Astrocyte of the spinal cord (primary cell): ENCODE measurements around the gene EIF6.
"Not testable (repeated sequence)": the region's sequence is repeated elsewhere in the genome, so short reads cannot be mapped to it uniquely, and the experiment has no call there.

Experiments used
- DNase-seq: peaks from one replicate; pipeline ENCODE4 v3.0.0; 2011; ENCODE audit warnings: low read depth, low spot score
- H3K4me3 ChIP-seq: 2 replicates; pipeline ENCODE4 v1.5.1; 2011; ENCODE audit warnings: low read depth, mild to moderate bottlenecking, low read length, moderate library complexity
- CTCF ChIP-seq: IDR thresholded peaks from 2 replicates; pipeline ENCODE4 v1.5.1; 2012; ENCODE audit warnings: low read depth, mild to moderate bottlenecking, low read length, inconsistent platforms
- in situ Hi-C: cut with HindIII; loops from 2 replicates; pipeline ENCODE4 v1.10.0; 2017; ENCODE audit warnings: low sequenced_read_pairs

The EIF6 gene

DNA sequence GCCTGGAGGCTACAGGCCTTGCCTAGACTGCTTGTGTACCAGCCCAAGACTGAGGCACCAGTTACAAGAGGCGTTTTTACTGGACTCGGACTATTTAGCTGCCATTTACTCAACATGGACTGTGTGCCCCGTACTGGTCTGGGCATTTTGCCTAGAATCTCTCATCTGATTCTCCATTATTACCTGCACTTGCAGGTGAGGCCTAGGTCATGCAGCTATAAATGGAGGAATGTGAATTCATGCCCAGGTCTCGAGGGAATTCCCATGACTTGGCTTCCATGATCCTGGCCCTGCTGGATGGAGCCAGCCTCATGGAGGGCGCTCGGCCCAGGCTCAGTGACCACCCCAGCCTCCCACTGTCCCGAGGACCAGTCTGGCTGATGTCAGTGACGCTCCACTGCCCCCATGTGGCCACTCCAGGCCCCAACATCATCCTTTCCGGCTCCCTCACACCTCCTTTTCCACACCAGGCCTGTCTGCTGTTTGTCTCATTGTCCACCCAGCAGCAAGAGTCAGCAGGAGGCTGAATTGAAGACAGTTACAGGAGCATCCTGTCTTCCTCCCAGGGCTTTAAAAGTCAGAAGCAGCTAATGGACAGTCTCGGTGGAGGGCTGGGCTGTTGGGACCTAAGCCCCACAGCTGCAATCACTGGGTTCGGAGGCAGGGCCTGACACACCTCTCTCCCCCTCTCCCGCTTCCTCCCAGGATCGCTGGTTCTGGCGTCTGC, 15.4 kb downstream of the EIF6 start:
- H3K4me3 ChIP-seq = no peak overlapping the region
- TF ChIP-seq CTCF = peak; percentile 86
- in situ Hi-C loops = no loop called here
- DNase-seq = peak; percentile 56

DNA sequence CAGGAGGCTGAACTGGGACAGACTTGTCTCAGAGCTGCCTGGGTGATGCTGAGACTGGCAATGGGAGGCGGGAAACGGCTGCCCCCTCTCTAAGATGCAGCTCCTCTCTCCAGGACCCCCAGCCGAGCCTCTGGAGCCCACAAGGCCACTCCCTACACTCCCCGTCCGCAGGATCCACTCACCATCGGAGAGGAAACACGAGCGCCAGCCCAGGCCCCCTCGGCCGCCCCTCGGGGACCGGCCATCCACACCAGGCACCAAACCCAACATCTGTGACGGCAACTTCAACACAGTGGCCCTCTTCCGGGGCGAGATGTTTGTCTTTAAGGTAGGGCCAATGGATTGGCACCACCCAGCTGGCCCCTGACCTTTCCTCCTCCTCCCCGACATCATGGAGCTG, 17.5 kb downstream of the EIF6 start:
- no peak overlapping the region for H3K4me3 ChIP-seq
- no peak for TF ChIP-seq CTCF
- DNase-seq = no peak
- in situ Hi-C loops = no loop called here

DNA sequence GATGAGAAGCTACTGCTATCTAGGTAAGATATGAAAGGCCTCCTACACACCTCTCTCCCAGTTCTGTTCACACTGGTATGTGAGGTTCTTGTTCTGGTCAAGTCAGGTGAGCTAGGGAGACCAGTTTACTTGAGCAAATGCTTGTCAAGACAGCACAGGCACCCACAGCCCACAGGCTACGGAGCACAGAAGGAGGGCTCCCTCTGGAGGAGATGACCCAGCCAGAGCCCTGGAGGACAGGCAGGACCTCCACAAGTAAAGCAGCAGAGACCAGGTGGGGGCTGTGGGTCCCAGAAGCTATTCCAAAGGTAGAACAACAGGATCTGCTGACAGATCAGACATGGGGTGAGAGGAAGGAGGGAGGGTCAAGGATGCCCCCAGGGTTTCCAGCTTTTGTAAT, 19.8 kb downstream of the EIF6 start:
- DNase-seq = no peak
- peak; percentile 43 for TF ChIP-seq CTCF
- H3K4me3 ChIP-seq = no peak overlapping the region
- in situ Hi-C loops = no loop called here

- DNase-seq = no peak
- in situ Hi-C loops = no loop called here
- no peak for TF ChIP-seq CTCF
- no peak overlapping the region for H3K4me3 ChIP-seq
These were observed 20.8 kb downstream of the EIF6 start for GRCh38 chr20:35263532-35264341.

DNA sequence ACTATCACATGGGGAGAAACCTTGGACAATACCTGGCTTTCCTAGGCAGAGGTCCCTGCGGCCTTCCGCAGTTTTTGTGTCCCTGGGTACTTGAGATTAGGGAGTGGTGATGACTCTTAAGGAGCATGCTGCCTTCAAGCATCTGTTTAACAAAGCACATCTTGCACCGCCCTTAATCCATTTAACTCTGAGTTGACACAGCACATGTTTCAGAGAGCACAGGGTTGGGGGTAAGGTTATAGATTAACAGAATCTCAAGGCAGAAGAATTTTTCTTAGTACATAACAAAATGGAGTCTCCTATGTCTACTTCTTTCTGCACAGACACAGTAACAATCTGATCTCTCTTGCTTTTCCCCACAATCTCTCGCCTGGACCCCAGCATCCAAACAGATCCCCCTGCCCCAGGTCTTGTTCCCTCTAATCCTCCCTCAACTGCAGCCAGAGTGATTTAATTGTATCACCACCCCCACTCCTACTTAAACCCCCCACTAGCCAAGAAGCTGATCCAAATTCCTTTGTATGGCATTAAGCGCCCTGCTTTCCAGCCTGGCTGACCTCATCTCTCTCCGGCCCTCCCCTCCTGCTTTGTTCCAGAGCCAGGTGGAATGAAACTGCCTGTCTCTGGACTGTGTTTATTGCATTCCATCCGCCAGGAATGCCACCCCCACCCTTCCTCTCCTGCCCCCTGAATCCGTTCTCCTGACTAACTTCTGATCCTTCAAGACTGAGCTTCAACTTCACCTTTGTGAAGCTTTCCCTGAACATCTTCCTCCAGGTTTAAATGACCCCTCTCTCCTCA, 21.6 kb downstream of the EIF6 start:
- DNase-seq = peak; percentile 61
- in situ Hi-C loops, H3K4me3 ChIP-seq: not testable (repeated sequence)
- TF ChIP-seq CTCF = peak; percentile 18

DNA sequence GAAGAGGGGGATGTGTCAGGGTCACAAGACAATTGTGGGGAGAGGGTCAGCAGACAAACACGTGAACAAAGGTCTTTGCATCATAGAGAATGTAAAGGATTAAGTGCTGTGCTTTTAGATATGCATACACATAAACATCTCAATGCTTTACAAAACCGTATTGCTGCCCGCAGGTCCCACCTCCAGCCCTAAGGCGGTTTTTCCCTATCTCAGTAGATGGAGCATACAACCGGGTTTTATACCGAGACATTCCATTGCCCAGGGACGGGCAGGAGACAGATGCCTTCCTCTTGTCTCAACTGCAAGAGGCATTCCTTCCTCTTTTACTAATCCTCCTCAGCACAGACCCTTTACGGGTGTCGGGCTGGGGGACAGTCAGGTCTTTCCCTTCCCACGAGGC, 22.3 kb downstream of the EIF6 start:
- in situ Hi-C loops, DNase-seq, H3K4me3 ChIP-seq: not testable (repeated sequence)
